Kidney (tissue), 14 donors: ENCODE results near the gene CSNK1G2. TPM values are rescaled to one million over a fixed set of nuclear protein-coding genes. Genes with fewer than 3 reads are reported as not detected.
A peak's percentile ranks its signal among the peaks of the same experiment; 100 is the strongest.

Experiments used
- DNase-seq, 5 donors: peaks; one replicate each; pipeline ENCODE4 v3.0.0-alpha.2; 2013 to 2020
- FAIRE-seq: peaks from 2 replicates; lab custom pipeline; 2012; peaks lifted over from hg19 to GRCh38; lab: Jason Lieb, UNC
- H3K27ac ChIP-seq, 2 donors: one replicate each; pipeline ENCODE4 v1.7.0; 2013; ENCODE audit warnings: low read depth in 2 of 2, low read length in 2 of 2, inconsistent platforms in 1 of 2
- H3K27me3 ChIP-seq: one replicate; pipeline ENCODE4 v1.7.1; 2013; ENCODE audit warnings: low read length, inconsistent platforms; ENCODE audit not compliant: control insufficient read depth, insufficient read depth
- H3K36me3 ChIP-seq, 3 donors: one replicate each; pipeline versions ENCODE4 v1.7.0 to v1.7.1; 2013; ENCODE audit warnings: low read length in 3 of 3, control low read depth in 1 of 3, inconsistent platforms in 1 of 3; ENCODE audit not compliant: insufficient read depth in 3 of 3, control insufficient read depth in 2 of 3
- H3K4me1 ChIP-seq, 3 donors: one replicate each; pipeline versions ENCODE4 v1.7.0 to v1.7.1; 2013; ENCODE audit warnings: low read length in 3 of 3, inconsistent platforms in 1 of 3, low read depth in 1 of 3; ENCODE audit not compliant: control insufficient read depth in 2 of 3, insufficient read depth in 2 of 3
- H3K4me3 ChIP-seq, 3 donors: one replicate each; pipeline versions ENCODE4 v1.7.0 to v1.8.1; 2013; ENCODE audit warnings: low read length in 3 of 3, control low read depth in 1 of 3, inconsistent platforms in 1 of 3
- H3K9ac ChIP-seq, 3 donors: one replicate each; pipeline versions ENCODE4 v1.7.0 to v1.7.1; 2013; ENCODE audit warnings: low read length in 3 of 3, control low read depth in 1 of 3, inconsistent platforms in 1 of 3
- H3K9me3 ChIP-seq, 3 donors: one replicate each; pipeline versions ENCODE4 v1.7.0 to v1.7.1; 2013; ENCODE audit warnings: low read length in 3 of 3, control low read depth in 1 of 3, inconsistent platforms in 1 of 3; ENCODE audit not compliant: control insufficient read depth in 2 of 3, insufficient read depth in 1 of 3
- CTCF ChIP-seq: IDR thresholded peaks from 3 replicates; pipeline ENCODE4 v1.5.1; 2012; ENCODE audit warnings: mild to moderate bottlenecking, moderate library complexity, borderline replicate concordance; ENCODE audit not compliant: insufficient read depth; ENCODE audit errors: extremely low read depth
- intact Hi-C: fragments of 100-400 bp; cut with DNase I; formaldehyde crosslinking; loops from one replicate; pipeline ENCODE4 v1.11.1; 2022
- polyA plus RNA-seq: library from polyadenylated mRNA; stranded (reverse); fragments of 350-450 nt; fragmentation: Illumina TruSeq; extraction: RNeasy Lipid Tissue Mini Kit (QIAGEN cat#74804); gene quantifications from one replicate; pipeline ENCODE4 v1.2.3, GENCODE V29; 2014; ENCODE audit warnings: low read depth, low replicate concordance; ENCODE audit not compliant: insufficient read depth
- total RNA-seq: library from RNA; stranded (reverse); fragmentation: NEBNext Ultra II Directional; extraction: Animal tissue kit (Norgen Biotek cat#: 25700); gene quantifications from one replicate; pipeline ENCODE4 v1.2.1, GENCODE V29; 2021
- donor health status: control.
- donor health status: control.
- donor health status: control.
- donor health status: control.
- donor health status: control.
- donor health status: DM: yes; HTN: yes; CAD: no.
- donor health status: Normal renal cell carcinoma (clear cell type).

Gene CSNK1G2
- total and polyA plus RNA-seq, 2 donors from 2014 or later: 33.1 to 66.2 TPM

GRCh38 chr19:1944916-1945561 lies 4.1 kb downstream of the CSNK1G2 start:
- peak in 1 of 5 donors; percentile 68 for DNase-seq
- no peak for FAIRE-seq
- no peak overlapping the region for H3K9ac ChIP-seq
- H3K9me3 ChIP-seq: no peaks in the 10 kb centered on the region
- no peaks in the 10 kb centered on the region for H3K27me3 ChIP-seq
- no peak for TF ChIP-seq CTCF
- intact Hi-C loops: no loop called here
- H3K27ac ChIP-seq: no peak overlapping the region
- peaks cover 0 to 8% (median 0%) of the 10 kb centered on the region in 3 donors for H3K4me1 ChIP-seq
- no peaks in the 10 kb centered on the region for H3K36me3 ChIP-seq
- H3K4me3 ChIP-seq: no peak overlapping the region

GRCh38 chr19:1945899-1946298 lies 4.9 kb downstream of the CSNK1G2 start:
- FAIRE-seq (no peak), DNase-seq (peak; percentile 39 to 81 (median 56))
- Histone ChIP-seq H3K9me3 (no peaks in the 10 kb centered on the region), H3K4me3 (no peak overlapping the region), H3K27me3 (no peaks in the 10 kb centered on the region), H3K27ac (no peak overlapping the region), H3K36me3 (no peaks in the 10 kb centered on the region), H3K4me1 (peaks cover 0 to 6% (median 0%) of the 10 kb centered on the region in 3 donors), H3K9ac (no peak overlapping the region)
- intact Hi-C loops: no loop called here
- TF ChIP-seq CTCF: peak; percentile 48

- DNase-seq (peak in 1 of 5 donors; percentile 74), FAIRE-seq (no peak)
- no peak overlapping the region for H3K27ac ChIP-seq
- no peaks in the 10 kb centered on the region for H3K27me3 ChIP-seq
- peaks cover 0 to 6% (median 0%) of the 10 kb centered on the region in 3 donors for H3K4me1 ChIP-seq
- no peak overlapping the region for H3K4me3 ChIP-seq
- no peaks in the 10 kb centered on the region for H3K36me3 ChIP-seq
- no peak overlapping the region for H3K9ac ChIP-seq
- H3K9me3 ChIP-seq: no peaks in the 10 kb centered on the region
- TF ChIP-seq CTCF: no peak
- intact Hi-C loops: no loop called here
Observed at GRCh38 chr19:1947651-1948209, 6.8 kb downstream of the CSNK1G2 start.
